ENCODE measurements around the gene TRMT1. TPM values are rescaled to one million over a fixed set of nuclear protein-coding genes. Genes with fewer than 3 reads are reported as not detected.
A peak's percentile ranks its signal among the peaks of the same experiment; 100 is the strongest.

The TRMT1 gene
- total RNA-seq, 1 experiment from 2014 or later = 106 TPM

- Mint-ChIP-seq H3K36me3 (peaks cover 18% of the 10 kb centered on the region), H3K27me3 (ENCODE audit: low read depth) (peaks cover 7% of the 10 kb centered on the region; the same call in 1 of the 2 replicates), H3K4me3 (peak overlapping the region; percentile 92), H3K4me1 (peaks cover 27% of the 10 kb centered on the region), H3K9me3 (no peaks in the 10 kb centered on the region), H3K27ac (peak overlapping the region; percentile 99)
- ChIA-PET CTCF (interaction anchor here (0.5 to 1.9 kb wide), 10 partner anchors 9 to 190 kb away, joined by 3 to 17 read pairs (median 4); no protein-coding TSS in a partner anchor), POLR2A (interaction anchor here (1.0 to 5.5 kb wide), 7 partner anchors 9 to 592 kb away, joined by 3 to 167 read pairs (median 4); partner anchors contain the start of gene NACC1)
- peak; percentile 89 for DNase-seq (ENCODE audit: low spot score)
- peak; percentile 35 for ATAC-seq
- TF ChIP-seq HMGXB4 (CRISPR knock-in tag; IDR thresholded peaks at IDR 0.05) (no peak), IRF1 (CRISPR knock-in tag; IDR thresholded peaks at IDR 0.05) (0 out of 2 replicates have a peak, but pooled peaks have one; percentile 13), FOXK1 (CRISPR knock-in tag; IDR thresholded peaks at IDR 0.05) (no peak; the same call in 1 of the 2 replicates), ZBTB43 (CRISPR knock-in tag; IDR thresholded peaks at IDR 0.05) (no peak), ZNF263 (CRISPR knock-in tag; IDR thresholded peaks at IDR 0.05; ENCODE audit: low read depth) (no peak; the same call in 1 of the 2 replicates), ZNF423 (CRISPR knock-in tag; IDR thresholded peaks at IDR 0.05) (no peak), USF1 (CRISPR knock-in tag; IDR thresholded peaks at IDR 0.05) (peak; percentile 61; the same call in 1 of the 2 replicates), SMAD3 (CRISPR knock-in tag; IDR thresholded peaks at IDR 0.05; ENCODE audit: borderline replicate concordance) (no peak; the same call in 1 of the 2 replicates), IRF2 (CRISPR knock-in tag; IDR thresholded peaks at IDR 0.05; ENCODE audit: borderline replicate concordance, low read depth) (no peak), NR2C2 (CRISPR knock-in tag; IDR thresholded peaks at IDR 0.05) (no peak), CBFB (CRISPR knock-in tag; IDR thresholded peaks at IDR 0.05; ENCODE audit: low read depth) (no peak), MAX (CRISPR knock-in tag; IDR thresholded peaks at IDR 0.05) (0 out of 2 replicates have a peak, but pooled peaks have one; percentile 47), E2F1 (CRISPR knock-in tag; IDR thresholded peaks at IDR 0.05) (no peak), ATF3 (CRISPR knock-in tag; conservative IDR thresholded peaks at IDR 0.05) (no peak), TCF7 (CRISPR knock-in tag; IDR thresholded peaks at IDR 0.05; ENCODE audit: low read depth) (no peak), RORB (CRISPR knock-in tag; IDR thresholded peaks at IDR 0.05) (no peak), ZNF425 (CRISPR knock-in tag; conservative IDR thresholded peaks at IDR 0.05) (peak; percentile 35; the same call in 1 of the 2 replicates), MLX (CRISPR knock-in tag; IDR thresholded peaks at IDR 0.05) (no peak), NR1H2 (CRISPR knock-in tag; IDR thresholded peaks at IDR 0.05) (no peak), ZNF396 (CRISPR knock-in tag; IDR thresholded peaks at IDR 0.05; ENCODE audit: borderline replicate concordance) (no peak), CREM (CRISPR knock-in tag; IDR thresholded peaks at IDR 0.05) (0 out of 2 replicates have a peak, but pooled peaks have one; percentile 20), TEAD4 (CRISPR knock-in tag; IDR thresholded peaks at IDR 0.05) (no peak), GRHL2 (CRISPR knock-in tag; IDR thresholded peaks at IDR 0.05; ENCODE audit: insufficient replicate concordance, severe bottlenecking) (no peak)
Measured at GRCh38 chr19:13155472-13156359, 39.2 kb upstream of the TRMT1 start.

Data from WTC11 (cell line).